Left renal pelvis (tissue), 4 donors: Measurements from ENCODE around the gene EBLN1. TPM values are rescaled to one million over a fixed set of nuclear protein-coding genes. Genes with fewer than 3 reads are reported as not detected.

ENCODE experiments used
- DNase-seq, 4 donors: peaks; one replicate each; pipeline ENCODE4 v3.0.0-alpha.2; 2013; ENCODE audit warnings: low read depth in 4 of 4, low spot score in 3 of 4
- polyA plus RNA-seq, 4 donors: library from polyadenylated mRNA; unstranded; fragments of 120-200 nt; gene quantifications; one replicate each; pipeline ENCODE4 v1.2.1, GENCODE V29; 2013; ENCODE audit not compliant: insufficient read length in 4 of 4

EBLN1 gene
- polyA plus RNA-seq: under 1 TPM in 1 of 4 donors, not detected in 3; 0.15 TPM

DNA sequence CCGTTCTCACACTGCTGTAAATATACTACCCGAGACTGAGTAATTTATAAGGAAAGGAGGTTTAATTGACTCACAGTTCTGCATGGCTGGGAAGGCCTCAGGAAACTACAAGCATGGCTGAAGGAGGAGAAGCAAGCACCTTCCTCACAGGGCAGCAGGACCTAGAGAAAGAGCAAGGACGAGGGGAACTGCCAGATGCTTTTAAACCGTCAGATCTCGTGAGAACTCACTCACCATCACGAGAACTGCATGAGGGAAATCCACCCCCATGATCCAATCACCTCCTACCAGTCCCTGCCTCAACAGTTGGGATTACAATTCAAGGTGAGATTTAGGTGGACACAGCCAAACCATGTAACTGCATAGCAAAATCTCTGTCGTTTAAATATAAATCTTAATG lies at the start of gene EBLN1:
Gene EBLN1, minus strand, starts transcription at position 174 of the 400 bp plus-strand sequence. CDS start 8,032 bp downstream, outside the sequence.
- DNase-seq: no peak

DNA sequence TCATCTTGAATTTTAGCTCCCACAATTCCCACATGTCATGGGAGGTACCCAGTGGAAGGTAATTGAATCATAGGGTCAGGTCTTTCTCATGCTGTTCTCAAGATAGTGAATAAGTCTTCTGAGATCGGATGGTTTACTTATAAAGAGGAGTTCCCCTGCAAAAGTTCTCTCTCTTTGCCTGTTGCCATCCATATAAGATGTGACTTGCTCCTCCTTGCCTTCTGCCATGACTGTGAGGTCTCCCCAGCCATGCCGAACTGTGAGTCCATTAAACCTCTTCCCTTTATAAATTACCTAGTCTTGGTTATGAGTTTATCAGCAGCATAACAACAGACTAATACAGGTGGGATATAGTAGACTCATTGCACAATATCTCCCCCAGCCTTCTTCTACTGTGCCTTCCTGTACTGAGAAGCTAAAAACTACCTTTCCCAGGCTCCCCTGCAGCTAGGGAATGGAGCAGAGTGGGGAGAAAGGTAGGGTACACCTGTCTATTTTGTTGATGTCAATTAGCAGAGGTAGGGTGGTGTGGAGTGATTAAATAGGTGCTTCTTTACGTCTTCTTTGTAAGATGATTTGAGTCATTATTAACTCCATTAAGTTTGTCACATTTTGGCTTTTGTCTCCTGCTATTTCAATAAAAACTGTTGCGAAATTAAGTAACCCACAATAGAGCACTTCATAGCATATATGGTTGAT lies 48.2 kb upstream of the EBLN1 start:
- no peak for DNase-seq

DNA sequence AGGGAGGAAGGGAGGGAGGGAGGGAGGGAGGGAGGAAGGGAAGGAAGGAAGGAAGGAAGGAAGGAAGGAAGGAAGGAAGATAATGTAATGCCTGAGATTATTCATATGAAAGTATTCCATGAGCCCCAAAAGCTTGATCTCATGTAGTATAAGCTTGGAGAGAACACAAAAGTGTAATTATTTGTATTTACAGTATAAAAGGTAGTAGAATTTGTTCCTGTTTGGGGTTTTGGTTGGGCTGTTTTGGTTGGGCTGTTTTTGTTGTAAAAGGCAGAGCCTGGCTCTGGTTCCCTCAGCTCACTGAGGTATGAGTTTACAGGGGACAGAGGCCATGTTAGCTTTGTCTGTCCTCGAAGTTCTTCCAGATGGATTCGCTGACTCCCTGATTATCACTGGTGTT lies 45.3 kb upstream of the EBLN1 start:
- no peak for DNase-seq

DNA sequence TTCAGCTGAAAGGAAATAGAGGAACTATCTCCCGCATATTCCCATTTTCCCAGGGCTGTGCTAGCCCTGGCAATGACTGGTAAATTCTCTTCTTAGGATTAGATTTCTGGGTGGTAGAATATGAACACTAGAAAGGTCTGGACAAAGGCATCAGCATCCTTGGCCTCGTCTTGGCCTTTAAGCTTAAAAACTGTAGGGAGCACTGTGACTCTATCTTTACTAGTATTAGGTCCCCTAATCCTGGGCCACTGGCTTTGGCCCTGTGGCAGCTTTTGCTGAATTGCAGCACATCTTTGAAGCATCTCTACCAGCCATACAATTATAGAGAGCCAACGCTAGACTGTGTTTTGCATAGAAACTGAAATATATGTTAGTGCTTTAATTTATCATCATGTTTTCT lies 41.5 kb upstream of the EBLN1 start:
- no peak for DNase-seq

DNA sequence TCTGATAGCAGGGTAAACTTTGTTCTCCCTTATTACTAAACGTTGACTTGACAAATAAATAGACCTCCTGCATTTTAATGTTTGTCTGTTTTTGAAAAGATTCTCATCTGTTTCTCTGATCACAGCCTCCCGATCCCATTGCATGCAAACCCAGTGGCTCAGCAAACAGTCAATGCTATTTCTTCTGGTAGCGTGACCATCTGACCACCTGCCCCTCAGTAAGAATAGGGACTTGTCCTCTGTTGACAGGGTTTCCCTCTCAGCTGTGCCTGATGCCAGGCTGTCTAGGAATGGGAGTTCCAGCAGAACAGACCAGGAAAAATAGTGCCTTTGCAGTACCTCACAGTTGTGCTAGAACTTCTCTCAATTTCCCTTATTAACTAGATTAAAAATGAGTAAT lies 40.7 kb upstream of the EBLN1 start:
- no peak for DNase-seq

DNA sequence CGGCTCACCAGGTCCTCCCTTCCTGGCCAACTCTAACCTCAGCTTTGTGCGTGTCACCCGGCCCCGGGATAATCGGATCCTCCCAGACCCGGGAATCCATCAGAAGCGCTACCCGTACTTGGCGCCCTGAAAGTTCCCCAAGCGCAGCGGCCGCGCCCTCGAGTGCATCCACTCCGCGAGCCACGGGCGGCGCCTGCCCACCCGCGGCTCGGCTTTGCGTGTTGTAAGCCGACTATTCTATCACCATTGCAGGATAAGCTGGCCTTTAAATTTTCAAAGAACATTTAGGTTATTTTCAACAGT lies 35.7 kb upstream of the EBLN1 start:
- peak in 2 of 4 donors; percentile 36 to 41 for DNase-seq

DNA sequence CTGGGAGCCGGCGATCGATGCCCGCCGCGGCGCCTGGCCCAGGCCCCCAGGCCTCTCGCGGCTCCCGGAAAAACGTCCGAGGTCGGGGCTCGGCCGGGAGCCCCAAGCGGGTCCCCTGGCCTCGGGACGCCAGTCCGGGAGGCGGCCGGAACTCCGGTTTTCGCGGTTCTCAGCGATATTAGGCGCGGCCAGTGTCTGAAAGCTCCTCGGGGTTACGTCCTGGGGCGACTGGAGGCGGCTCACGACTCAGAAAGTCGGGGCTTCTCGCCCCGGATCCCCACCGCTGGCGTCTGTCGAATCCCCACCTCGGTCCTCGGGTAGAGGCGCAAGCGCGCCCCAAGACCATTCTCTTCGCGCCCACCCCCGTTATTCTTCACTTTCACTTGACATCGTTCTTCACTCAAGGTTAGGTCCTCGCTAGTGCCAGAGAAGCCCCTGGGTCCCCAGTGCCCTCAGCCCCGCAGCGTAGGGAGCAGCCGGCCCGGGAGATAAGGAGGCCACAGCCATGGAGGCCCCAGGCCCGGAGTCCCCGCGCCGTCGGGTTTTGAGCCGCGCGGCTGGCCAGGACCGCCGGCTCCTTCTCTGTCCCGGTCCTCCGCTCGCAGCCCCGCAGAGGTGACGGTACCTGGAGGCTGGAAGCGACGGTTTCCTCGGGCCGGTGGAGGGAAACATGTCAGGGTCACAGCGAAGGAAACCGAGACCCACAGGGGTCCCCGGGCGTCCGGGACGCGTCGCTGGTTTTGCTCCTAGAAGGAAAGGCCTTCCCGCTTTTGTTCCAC lies 35.2 kb upstream of the EBLN1 start:
- DNase-seq: peak in 3 of 4 donors; percentile 37 to 59 (median 48)

DNA sequence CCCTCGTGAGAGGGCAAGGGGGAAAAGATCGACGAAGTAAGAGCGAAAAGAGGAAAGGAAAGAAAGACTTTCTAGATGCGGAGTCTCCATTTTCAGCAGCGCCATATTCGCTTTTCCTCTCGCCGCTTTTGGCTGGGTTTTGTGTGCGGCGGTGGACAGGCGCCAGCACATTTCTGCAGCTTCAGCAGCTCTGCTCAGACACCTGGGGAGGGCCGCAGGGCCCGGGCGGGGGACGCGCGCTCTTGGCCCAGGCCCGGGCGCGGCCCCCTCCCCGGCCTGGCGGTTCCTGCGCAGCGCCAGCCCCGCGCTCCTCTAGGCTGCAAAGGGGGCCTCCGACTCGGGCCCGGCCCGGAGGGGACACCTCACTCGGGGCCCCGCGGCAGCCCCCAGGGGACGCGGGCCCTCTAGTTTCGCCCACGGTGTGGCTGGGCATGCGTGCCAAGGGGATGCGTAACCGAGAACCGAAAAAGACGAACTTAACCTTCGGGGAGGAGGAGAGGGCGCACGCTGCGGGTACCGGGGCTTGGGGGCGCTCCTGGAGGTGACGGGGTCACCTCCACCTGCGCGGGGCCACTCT lies 34.5 kb upstream of the EBLN1 start:
- DNase-seq: peak in 2 of 4 donors; percentile 30 to 66

DNA sequence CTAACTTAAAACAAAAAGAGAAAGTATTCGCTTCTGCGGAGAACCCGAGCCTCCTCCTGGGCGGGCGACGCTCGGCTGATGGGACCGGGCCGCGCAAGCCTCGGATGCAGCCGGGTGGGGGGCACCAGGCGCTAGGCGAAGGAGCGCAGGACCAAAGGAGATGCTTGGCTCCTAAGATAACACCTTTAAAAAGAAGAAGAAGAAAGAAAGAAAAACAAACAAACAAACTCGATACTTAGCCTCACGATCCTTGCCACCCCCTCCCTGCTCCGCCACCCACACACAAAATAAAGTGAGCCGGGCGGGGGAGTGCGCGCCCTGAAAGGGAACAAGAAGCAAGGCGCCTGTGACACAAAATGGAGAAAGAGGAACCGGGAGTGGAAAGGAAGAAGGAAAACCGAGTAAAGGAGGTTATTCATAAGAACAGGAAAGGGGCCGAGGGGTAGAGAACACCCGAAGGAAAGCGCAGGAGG lies 34.0 kb upstream of the EBLN1 start:
- DNase-seq: peak; percentile 66 to 74 (median 70)

DNA sequence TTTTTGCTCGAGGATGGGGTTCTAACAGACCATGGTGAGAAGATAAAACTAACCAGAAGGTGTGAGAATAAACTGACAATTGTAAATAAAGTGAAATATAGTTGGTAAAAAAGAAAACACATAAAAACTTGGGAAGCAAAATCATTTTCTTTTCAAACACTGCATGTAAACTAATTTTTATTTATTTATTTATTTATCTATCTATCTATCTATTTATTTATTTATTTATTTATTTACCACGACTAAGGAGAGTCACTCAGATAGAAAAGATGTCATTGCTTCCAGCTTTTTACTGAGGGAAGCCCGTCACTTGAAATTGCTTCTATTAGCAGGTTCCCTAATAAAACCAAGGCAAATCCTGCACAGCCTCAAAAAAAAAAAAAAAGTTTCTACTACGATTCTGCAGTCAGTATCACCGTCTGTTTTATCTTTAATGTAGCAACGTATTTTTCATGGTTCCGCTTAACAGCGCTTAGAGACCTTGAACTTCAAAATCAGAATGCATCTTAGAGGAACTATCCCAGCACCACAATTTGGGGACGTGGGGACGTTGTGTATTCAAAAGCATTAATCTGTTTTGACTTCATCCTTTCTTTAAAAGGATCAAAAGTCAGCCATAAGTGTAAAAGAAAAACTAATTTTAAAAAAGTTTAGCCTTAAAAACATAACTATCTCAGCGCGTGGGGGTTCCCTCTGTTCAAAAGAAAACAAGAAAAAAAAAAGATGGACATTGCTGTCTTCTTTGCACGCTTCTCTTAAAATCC lies 33.3 kb upstream of the EBLN1 start:
- DNase-seq: peak in 2 of 4 donors; percentile 30 to 55

DNA sequence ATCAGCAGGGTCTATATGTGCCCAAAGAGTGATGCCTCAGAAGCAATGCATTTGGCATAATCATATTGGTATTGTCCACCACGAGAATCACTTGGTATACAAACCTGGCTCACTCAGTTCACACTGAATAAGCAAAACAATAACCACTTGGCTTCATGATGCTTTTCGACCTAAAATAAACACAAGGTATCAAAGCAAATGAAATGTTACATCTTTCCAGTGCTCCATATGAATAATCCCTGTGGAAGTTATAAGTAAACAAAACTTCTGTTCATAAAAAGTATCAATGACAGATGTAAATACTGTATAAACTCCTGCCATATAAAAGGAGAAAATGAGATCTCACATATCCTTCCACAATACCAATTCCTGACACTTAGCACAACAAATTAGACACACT lies 29.8 kb upstream of the EBLN1 start:
- no peak for DNase-seq

DNA sequence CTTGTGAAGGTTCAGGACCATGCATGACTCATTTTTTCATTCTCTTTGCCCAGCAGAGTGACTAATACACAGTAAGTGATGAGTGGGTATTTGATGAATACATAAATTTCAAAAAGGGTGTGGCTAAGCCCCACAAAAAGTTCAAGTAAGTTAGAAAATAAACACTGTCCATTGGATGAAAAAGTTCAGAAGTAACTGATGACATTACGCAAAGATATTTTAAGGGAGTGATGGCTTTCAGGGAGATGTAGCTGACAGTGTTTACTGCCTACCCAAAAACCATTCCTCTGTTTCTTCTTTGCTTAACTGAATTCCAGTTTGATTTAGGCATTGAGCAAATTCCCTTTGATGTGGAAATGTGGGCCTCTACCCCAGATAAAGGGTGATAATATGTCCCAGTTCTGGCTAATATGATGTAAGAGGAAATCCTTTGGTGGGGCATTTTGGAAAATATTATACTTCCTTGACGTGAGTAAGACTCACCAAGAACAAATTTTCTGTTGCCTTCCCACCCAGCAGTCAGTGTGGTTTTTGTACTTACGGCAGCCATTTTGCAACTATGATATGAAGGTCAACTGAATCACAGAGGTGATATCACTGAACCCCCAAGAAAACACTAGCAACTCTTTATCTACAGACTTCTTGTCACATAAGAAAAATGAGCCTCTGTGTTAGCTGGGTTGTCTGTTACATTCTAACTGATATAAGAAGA lies 29.0 kb upstream of the EBLN1 start:
- no peak for DNase-seq

DNA sequence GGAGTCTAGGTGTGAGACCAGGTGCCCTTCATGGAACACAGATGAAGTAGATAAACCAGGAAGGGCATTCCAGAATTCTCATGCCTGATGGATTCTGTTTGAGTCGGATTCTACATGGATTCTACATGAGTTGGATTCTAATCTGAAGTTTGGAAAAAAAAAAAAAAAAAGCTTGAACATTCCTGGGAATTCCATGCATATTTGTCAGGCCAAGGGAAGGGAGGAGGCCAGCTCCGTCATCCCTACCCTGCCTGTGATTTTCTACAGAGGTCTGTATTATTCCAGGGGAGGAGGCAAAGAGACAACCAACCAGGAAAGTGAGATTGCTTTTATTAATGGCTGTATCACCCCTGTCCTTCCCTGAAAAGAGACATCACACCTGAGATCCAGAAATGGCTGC lies 27.8 kb upstream of the EBLN1 start:
- no peak for DNase-seq

DNA sequence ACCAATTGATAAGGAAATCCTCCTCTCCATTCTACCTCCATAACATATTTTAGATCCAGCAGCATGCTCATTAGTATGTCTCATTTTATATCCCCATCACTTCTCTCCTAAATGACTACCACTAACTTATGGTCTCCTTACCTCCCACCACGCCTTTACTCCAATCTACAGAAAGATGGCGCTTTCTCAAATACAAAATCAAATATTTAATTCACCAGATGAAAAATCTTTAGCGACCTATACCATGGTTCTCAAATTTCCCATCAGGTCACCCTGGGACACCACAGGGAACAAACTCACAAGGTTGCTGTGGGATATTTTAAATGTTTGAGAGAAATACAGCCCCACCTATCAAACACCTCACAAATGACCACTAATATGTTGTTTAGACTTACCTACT lies 27.0 kb upstream of the EBLN1 start:
- DNase-seq: no peak

DNA sequence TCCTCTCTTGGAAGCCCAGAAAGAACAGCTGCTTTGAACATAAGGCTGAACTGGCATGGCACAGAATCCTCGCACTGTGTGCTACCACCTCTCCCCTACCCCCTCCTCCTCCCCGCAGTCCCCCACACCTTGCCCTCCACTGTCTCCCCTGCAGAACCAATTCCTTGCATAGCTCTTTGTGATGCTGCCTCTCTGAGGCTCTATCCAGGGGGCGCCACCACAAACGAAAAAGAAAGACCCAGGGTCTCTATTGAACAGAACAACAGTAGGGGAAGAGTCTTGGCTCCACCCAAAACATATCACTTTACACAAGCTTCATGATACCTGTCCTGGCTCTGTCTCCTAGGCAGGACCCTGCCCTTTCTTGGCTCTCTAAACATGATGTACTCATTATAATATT lies 26.2 kb upstream of the EBLN1 start:
- no peak for DNase-seq

DNA sequence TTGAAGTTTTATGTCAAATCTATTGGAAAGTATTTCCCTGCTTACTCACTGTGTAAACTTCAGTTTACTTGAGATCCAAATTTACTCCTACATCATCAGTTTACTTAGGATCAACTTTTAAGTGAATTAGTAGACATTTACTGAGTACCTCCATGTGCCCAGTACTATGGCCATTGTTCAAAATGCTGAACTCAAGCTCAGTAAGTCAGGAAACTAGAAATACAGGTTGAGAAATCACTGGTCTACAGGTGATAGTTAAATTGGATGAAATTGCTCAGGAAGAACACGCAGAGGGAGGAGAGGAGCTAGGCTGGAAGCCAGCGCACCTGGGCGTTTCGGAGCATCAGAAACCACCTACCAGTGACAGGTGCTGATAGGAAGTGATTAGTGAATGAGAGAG lies 25.5 kb upstream of the EBLN1 start:
- no peak for DNase-seq

DNA sequence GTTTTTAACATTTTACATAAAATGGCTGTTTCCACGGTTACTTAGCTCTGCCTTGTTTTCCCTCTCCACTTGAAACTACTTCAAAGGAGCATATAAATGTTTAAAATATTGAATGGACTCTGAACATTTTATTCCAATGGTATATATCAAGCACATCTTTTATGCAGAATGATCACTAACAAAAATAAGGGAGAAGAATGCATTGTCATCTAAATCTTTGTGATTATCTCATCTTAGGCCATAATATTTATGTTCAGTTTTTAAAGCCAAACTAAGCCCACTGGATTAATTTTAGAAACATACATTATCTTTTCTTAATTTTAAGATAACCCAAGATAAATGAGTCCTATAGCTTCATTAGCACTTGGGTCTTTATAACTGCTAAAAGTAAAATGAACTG lies 13.4 kb upstream of the EBLN1 start:
- DNase-seq: no peak

DNA sequence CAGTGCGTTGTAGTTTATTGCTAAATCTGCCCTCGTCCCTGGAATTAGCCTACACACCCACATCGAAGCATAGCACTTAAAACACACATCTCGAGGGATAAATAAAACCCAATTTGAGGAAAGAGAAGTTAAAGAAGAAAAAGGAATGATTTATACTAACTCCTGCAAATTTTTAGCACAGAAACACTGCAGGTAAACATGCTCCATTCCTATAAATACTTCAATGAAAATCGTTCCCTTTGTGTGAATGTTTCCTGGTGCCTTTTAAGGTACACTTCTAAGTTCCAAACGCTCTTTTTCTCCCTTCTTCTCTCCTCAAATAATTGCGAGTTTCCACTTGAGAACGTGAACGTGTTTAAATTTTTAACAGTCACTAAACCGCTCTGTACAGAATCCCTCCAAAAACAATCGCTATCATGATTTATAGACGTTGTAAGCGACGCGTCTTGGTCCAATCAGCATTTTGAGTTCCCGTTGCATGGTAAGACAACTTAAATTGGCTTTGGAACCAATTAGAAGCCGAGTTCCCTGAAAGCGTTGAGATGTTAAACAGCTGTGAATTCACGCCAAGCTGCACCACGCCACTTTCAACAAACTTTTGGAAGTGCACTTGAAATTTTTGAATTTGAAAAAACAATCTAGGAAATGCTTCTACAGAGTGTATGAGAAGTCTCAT lies 12.5 kb upstream of the EBLN1 start:
- DNase-seq: peak; percentile 64 to 82 (median 75)

DNA sequence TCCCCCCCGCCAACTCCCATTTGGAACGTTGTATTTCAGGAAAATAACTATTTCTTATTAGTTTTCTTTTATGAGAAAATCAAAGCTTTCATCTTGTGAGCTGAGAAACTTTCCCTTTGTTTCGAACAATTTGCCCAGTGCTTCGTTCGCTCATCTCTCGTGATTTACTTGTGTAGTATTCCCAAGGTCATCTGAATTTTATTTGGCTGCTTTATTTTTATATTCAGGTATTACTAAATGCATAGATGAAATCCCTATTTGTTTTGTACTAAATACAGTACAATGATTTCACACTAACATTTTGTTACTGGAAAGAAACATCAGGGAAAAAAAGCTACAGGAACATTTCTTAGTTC lies 12.0 kb upstream of the EBLN1 start:
- DNase-seq: peak in 2 of 4 donors; percentile 11 to 21
